Activated B cell treated with CpG ODN at 0.5 μM for 24 hours (primary cell): Measurements from ENCODE around the gene DMPK. TPM values are rescaled to one million over a fixed set of nuclear protein-coding genes. Genes with fewer than 3 reads are reported as not detected.
A peak's percentile ranks its signal among the peaks of the same experiment; 100 is the strongest.

ENCODE experiments used
- ATAC-seq: fragments of 200-7000 bp; cut with Tn5 transposase; one replicate; pipeline ENCODE4 v1.10.0; 2021; ENCODE audit warnings: low read depth, mild to moderate bottlenecking, moderate library complexity
- CTCF ChIA-PET: fragments of 350-600 bp; sonication (Branson Sonifier 250); formaldehyde crosslinking; loops from one replicate; lab custom pipeline; 2021; ENCODE audit warnings: antibody characterized with exemption; lab: Charles Lee
- POLR2A ChIA-PET: fragments of 350-600 bp; sonication (Branson Sonifier 250); formaldehyde crosslinking; loops from one replicate; lab custom pipeline; 2021; ENCODE audit warnings: antibody characterized with exemption; lab: Charles Lee
- DNase-seq: peaks from one replicate; pipeline ENCODE4 v3.0.0; 2022
- H3K27ac Mint-ChIP-seq: one replicate; pipeline ENCODE4 v1.8.0; 2020; ENCODE audit warnings: mixed read lengths
- H3K27me3 Mint-ChIP-seq: one replicate; pipeline ENCODE4 v1.8.0; 2021; ENCODE audit warnings: mixed read lengths
- H3K36me3 Mint-ChIP-seq: one replicate; pipeline ENCODE4 v1.8.0; 2021; ENCODE audit warnings: low read depth, mixed read lengths
- H3K4me1 Mint-ChIP-seq: one replicate; pipeline ENCODE4 v1.8.0; 2021; ENCODE audit warnings: mixed read lengths
- H3K4me3 Mint-ChIP-seq: one replicate; pipeline ENCODE4 v1.8.0; 2020; ENCODE audit warnings: mild to moderate bottlenecking, mixed read lengths
- H3K9me3 Mint-ChIP-seq: one replicate; pipeline ENCODE4 v1.8.0; 2020; ENCODE audit warnings: mixed read lengths
- CTCF ChIP-seq: fragments of 200-600 bp; IDR thresholded peaks from one replicate; pipeline ENCODE4 v1.8.0; 2022; ENCODE audit warnings: antibody characterized with exemption, mild to moderate bottlenecking
- intact Hi-C: fragments of 100-400 bp; cut with micrococcal nuclease; formaldehyde crosslinking; loops from one replicate; pipeline ENCODE4 v1.15.1; 2024
- total RNA-seq: library from RNA; stranded (reverse); gene quantifications from 2 replicates; pipeline ENCODE4 v1.2.3, GENCODE V29; 2022

DMPK gene
- total RNA-seq, 1 donor from 2014 or later: 39.0 TPM

- Mint-ChIP-seq H3K4me3 (peak within 1 kb of the TSS; percentile 88), H3K4me1 (peaks cover 27% of the 10 kb centered on the region), H3K27me3 (peaks cover 5% of the 10 kb centered on the region), H3K27ac (peak within 1 kb of the TSS; percentile 76), H3K36me3 (peaks cover 27% of the 10 kb centered on the region), H3K9me3 (no peaks in the 10 kb centered on the region)
- peak; percentile 96 for ATAC-seq
- peak; percentile 100 for DNase-seq
- intact Hi-C loops: loop anchor here (1.0 to 5.0 kb wide), 6 partner anchors 13 to 100 kb away; partner anchors contain the start of genes FBXO46, QPCTL, SNRPD2 and SYMPK
- CTCF ChIA-PET: interaction anchor here (1.3 to 1.4 kb wide), 2 partner anchors 22 to 100 kb away, joined by 3 to 5 read pairs; partner anchors contain the start of gene QPCTL
- POLR2A ChIA-PET: interaction anchor here (0.6 to 4.5 kb wide), 15 partner anchors 10 to 1556 kb away, joined by 3 to 46 read pairs (median 3); partner anchors contain the start of genes DHX34, FBXO46, QPCTL and SIX5
- no peak for TF ChIP-seq CTCF
Observed at GRCh38 chr19:45792470-45793177, 10.3 kb upstream of the DMPK start, which contains the start of gene DMWD. DMWD (minus strand) TSS chr19:45792845; CDS start chr19:45792756, 89 bp downstream.

- TF ChIP-seq CTCF: no peak
- intact Hi-C loops: loop anchor here (1.0 to 5.0 kb wide), 4 partner anchors 13 to 100 kb away; partner anchors contain the start of genes FBXO46, QPCTL, SNRPD2 and SYMPK
- ChIA-PET POLR2A (interaction anchor here (0.5 to 4.5 kb wide), 7 partner anchors 9 to 377 kb away, joined by 3 to 46 read pairs (median 4); partner anchors contain the start of genes FBXO46, SIX5 and SYMPK), CTCF (interaction anchor here (1.3 to 1.4 kb wide), 2 partner anchors 21 to 99 kb away, joined by 3 to 5 read pairs; partner anchors contain the start of gene QPCTL)
- H3K4me1 Mint-ChIP-seq: peaks cover 27% of the 10 kb centered on the region
- H3K27me3 Mint-ChIP-seq: peaks cover 5% of the 10 kb centered on the region
- H3K27ac Mint-ChIP-seq: peak overlapping the region; percentile 76
- DNase-seq (no peak), ATAC-seq (no peak)
- H3K4me3 Mint-ChIP-seq: peak overlapping the region; percentile 88
- no peaks in the 10 kb centered on the region for H3K9me3 Mint-ChIP-seq
- peaks cover 34% of the 10 kb centered on the region for H3K36me3 Mint-ChIP-seq
Observed at GRCh38 chr19:45791744-45792469, 9.6 kb upstream of the DMPK start.

GRCh38 chr19:45790942-45791341 is 8.7 kb upstream of the DMPK start:
- TF ChIP-seq CTCF: no peak
- no peaks in the 10 kb centered on the region for H3K9me3 Mint-ChIP-seq
- H3K4me3 Mint-ChIP-seq: peak overlapping the region; percentile 88
- DNase-seq (no peak), ATAC-seq (no peak)
- H3K36me3 Mint-ChIP-seq: peaks cover 42% of the 10 kb centered on the region
- H3K27me3 Mint-ChIP-seq: peaks cover 1% of the 10 kb centered on the region
- intact Hi-C loops: loop anchor here (5.0 kb wide), 1 partner anchor 99 kb away; the partner anchor contains the start of genes QPCTL and SNRPD2
- peak overlapping the region; percentile 13 for H3K27ac Mint-ChIP-seq
- CTCF ChIA-PET: no interaction called here
- H3K4me1 Mint-ChIP-seq: peaks cover 27% of the 10 kb centered on the region
- POLR2A ChIA-PET: interaction anchor here (1.1 to 4.5 kb wide), 2 partner anchors 21 to 74 kb away, joined by 8 to 46 read pairs; partner anchors contain the start of gene SIX5

- Mint-ChIP-seq H3K4me1 (peaks cover 27% of the 10 kb centered on the region), H3K9me3 (no peaks in the 10 kb centered on the region), H3K27me3 (no peaks in the 10 kb centered on the region), H3K36me3 (peaks cover 45% of the 10 kb centered on the region), H3K4me3 (no peak overlapping the region), H3K27ac (no peak overlapping the region)
- intact Hi-C loops: no loop called here
- ChIA-PET CTCF (interaction anchor here (0.9 kb wide), 1 partner anchor 20 kb away, joined by 3 read pairs; the partner anchor contains the start of gene SIX5), POLR2A (interaction anchor here (0.6 to 0.9 kb wide), 3 partner anchors 19 to 79 kb away, joined by 3 to 5 read pairs (median 5); no protein-coding TSS in a partner anchor)
- TF ChIP-seq CTCF: no peak
- no peak for ATAC-seq
- no peak for DNase-seq
Observed at GRCh38 chr19:45789035-45789786, 6.9 kb upstream of the DMPK start.
